Cardiac fibroblast (primary cell): ENCODE data around the gene MGLL.

Source experiments
- DNase-seq, 2 donors: peaks; one replicate each; pipeline versions ENCODE4 v3.0.0 to v3.0.0-alpha.2; 2010; ENCODE audit warnings: low read depth in 2 of 2
- H3K4me3 ChIP-seq, 2 donors: replicated peaks in 1 of 2; 1 replicate in 1 of 2; 2 replicates in 1 of 2; pipeline ENCODE4 v1.5.1; 2011; ENCODE audit warnings: low read depth in 2 of 2, low read length in 2 of 2, mild to moderate bottlenecking in 2 of 2, moderate library complexity in 1 of 2
- CTCF ChIP-seq: IDR thresholded peaks from one replicate; pipeline ENCODE4 v1.5.1; 2011; ENCODE audit warnings: low read depth, mild to moderate bottlenecking, low read length, inconsistent platforms

Gene MGLL

GRCh38 chr3:127762787-127763105 is 59.6 kb downstream of the MGLL start:
- H3K4me3 ChIP-seq = no peak overlapping the region
- no peak for TF ChIP-seq CTCF
- no peak for DNase-seq

GRCh38 chr3:127762077-127762786 is 60.1 kb downstream of the MGLL start:
- TF ChIP-seq CTCF = no peak
- no peak overlapping the region for H3K4me3 ChIP-seq
- peak in 1 of 2 donors; percentile 40 for DNase-seq

DNA sequence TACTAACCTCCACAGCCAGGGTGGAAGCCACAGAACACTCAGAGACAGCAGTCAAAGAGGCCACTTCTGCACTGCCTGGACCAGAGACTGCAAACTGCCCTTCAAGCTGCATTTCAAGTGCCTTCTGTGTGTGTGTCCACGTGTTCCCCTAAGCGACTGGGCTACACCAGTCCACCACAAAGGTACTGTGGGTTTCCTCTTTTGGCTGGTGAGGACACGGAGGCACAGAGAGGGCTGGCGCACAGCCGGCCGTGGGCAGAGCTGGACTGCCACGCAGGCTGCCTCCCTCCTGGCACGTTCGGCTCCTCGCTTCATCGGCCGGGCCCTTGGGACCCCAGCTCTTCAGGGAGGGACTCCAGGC is 60.9 kb downstream of the MGLL start:
- TF ChIP-seq CTCF = no peak
- no peak overlapping the region for H3K4me3 ChIP-seq
- DNase-seq = no peak

- DNase-seq = no peak
- H3K4me3 ChIP-seq = no peak overlapping the region
- TF ChIP-seq CTCF = no peak
Measured at GRCh38 chr3:127760791-127761440, 61.4 kb downstream of the MGLL start.

DNA sequence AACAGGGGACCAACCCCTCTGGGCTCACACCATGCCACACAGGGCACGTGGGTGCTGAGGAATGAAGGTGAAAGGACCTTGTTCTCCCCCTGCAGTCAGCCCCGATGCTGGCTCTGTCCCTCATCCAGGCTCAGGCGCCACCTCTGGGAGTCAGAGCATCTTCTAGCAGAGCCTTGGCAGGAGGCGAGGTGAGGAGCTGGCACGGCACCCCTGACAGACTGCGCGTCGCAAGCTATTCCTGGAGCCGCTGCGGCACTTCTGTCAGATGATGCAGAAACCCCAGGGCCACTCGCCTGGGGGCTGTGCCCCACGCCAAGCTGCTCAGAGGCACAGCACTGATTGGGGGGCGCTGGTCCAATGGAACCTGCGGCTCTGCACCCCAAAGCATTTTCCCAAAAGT is 62.0 kb downstream of the MGLL start:
- DNase-seq = no peak
- no peak overlapping the region for H3K4me3 ChIP-seq
- TF ChIP-seq CTCF = no peak

GRCh38 chr3:127759826-127760225 is 62.5 kb downstream of the MGLL start:
- no peak overlapping the region for H3K4me3 ChIP-seq
- TF ChIP-seq CTCF = no peak
- DNase-seq = no peak

DNA sequence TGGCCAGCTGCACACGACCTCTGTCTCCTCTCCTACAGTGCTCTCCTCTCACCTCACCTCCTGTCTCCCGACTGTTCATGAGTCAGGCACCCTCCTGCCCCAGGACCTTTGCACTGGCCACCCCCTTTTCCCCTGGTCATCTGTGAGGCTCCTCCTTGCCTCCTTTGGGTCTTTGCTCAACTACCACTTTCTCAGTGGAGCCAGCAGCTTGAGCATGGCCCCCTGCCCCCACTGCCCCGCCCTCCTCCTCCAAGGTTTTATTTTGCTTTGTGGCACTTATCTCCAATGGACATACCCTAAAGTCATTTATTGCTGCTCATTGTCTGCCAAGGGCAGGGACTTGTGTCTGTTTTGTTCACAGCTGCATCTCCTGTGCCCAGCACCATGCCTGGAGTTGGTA is 64.3 kb downstream of the MGLL start:
- no peak for DNase-seq
- no peak overlapping the region for H3K4me3 ChIP-seq
- TF ChIP-seq CTCF = no peak
